Activated CD8-positive, alpha-beta T cell treated with anti-CD3 and anti-CD28 coated beads for 36 hours (primary cell): ENCODE data around the gene RTN4. TPM values are rescaled to one million over a fixed set of nuclear protein-coding genes. Genes with fewer than 3 reads are reported as not detected.

Experiments
- ATAC-seq: fragments of 200-7000 bp; cut with Tn5 transposase; one replicate; pipeline ENCODE4 v1.10.0; 2021; ENCODE audit warnings: mild to moderate bottlenecking, moderate library complexity
- CTCF ChIA-PET: fragments of 350-600 bp; sonication (Branson Sonifier 250); formaldehyde crosslinking; loops from one replicate; lab custom pipeline; 2021; ENCODE audit warnings: antibody characterized with exemption; lab: Charles Lee
- POLR2A ChIA-PET: fragments of 350-600 bp; sonication (Branson Sonifier 250); formaldehyde crosslinking; loops from one replicate; lab custom pipeline; 2021; ENCODE audit warnings: antibody characterized with exemption; lab: Charles Lee
- DNase-seq: peaks from one replicate; pipeline ENCODE4 v3.0.0-alpha.2; 2020
- H3K27ac Mint-ChIP-seq: one replicate; pipeline ENCODE4 v1.8.0; 2021; ENCODE audit warnings: mild to moderate bottlenecking, mixed read lengths
- H3K27me3 Mint-ChIP-seq: one replicate; pipeline ENCODE4 v1.8.0; 2021; ENCODE audit warnings: mixed read lengths
- H3K36me3 Mint-ChIP-seq: one replicate; pipeline ENCODE4 v1.8.0; 2021; ENCODE audit warnings: low read depth, mixed read lengths
- H3K4me1 Mint-ChIP-seq: one replicate; pipeline ENCODE4 v1.8.0; 2021; ENCODE audit warnings: low read depth, mixed read lengths
- H3K4me3 Mint-ChIP-seq: one replicate; pipeline ENCODE4 v1.8.0; 2021; ENCODE audit warnings: mild to moderate bottlenecking, moderate library complexity, mixed read lengths
- H3K9me3 Mint-ChIP-seq: one replicate; pipeline ENCODE4 v1.8.0; 2021; ENCODE audit warnings: mixed read lengths
- intact Hi-C: fragments of 100-400 bp; cut with micrococcal nuclease; formaldehyde crosslinking; loops from one replicate; pipeline ENCODE4 v1.10.0; 2022
- total RNA-seq, 2 experiments: library from RNA; stranded (reverse); gene quantifications; one replicate each; pipeline ENCODE4 v1.2.3, GENCODE V29; 2021
- TF ChIP-seq, protein P1 (sequence below): fragments of 200-600 bp; IDR thresholded peaks from one replicate; pipeline ENCODE4 v1.8.0; 2022; ENCODE audit warnings: antibody characterized with exemption, mild to moderate bottlenecking

The RTN4 gene
- total RNA-seq, 2 experiments from 2014 or later, result 81.5 to 85.0 TPM

DNA sequence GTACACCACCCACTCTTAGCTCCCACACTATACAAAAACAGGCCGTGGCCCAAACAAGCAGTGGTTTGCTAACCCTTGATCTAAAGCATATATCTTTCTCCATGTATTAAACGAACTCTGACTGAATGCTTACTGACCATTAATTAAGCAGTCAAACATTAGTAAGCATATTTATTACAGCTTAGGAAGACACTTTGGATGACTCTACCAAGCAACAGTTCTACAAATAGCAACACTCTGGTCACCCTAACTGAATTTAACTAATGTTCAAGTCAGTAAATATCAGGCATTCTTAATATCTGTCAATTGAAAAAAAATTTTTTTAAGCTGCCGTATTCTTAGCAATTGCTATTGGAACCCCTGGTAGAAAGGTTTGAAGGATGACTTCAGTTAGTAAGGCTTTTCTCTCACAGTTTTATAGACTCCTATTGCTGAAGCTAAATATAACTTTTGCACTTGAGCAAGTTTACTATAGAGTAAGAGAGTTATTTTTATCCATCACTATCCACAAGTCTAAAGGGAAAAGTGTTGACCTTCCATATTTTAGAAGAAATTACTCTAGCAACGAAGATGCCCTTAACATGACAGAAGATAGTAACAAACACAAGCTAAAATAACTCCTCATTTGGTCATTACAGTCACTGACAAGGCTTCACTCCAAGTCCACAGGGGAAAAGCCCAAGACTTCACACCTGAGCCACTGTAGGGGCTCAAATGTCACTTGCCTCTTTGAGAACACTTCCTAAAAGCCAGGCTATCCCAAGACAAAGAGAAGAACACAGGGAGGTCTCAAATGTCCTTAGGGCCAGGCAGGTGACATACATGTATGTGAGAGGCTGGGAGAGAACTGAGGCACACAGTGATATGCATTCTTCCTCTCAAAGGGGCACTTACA is 74.4 kb downstream of the RTN4 start:
- ATAC-seq, result no peak
- POLR2A ChIA-PET, result no interaction called here
- H3K4me3 Mint-ChIP-seq, result no peak overlapping the region
- H3K27me3 Mint-ChIP-seq, result no peaks in the 10 kb centered on the region
- DNase-seq, result no peak
- H3K27ac Mint-ChIP-seq, result no peak overlapping the region
- peaks cover 14% of the 10 kb centered on the region for H3K36me3 Mint-ChIP-seq
- peaks cover 36% of the 10 kb centered on the region for H3K4me1 Mint-ChIP-seq
- H3K9me3 Mint-ChIP-seq, result no peaks in the 10 kb centered on the region
- TF ChIP-seq, protein P1, sequence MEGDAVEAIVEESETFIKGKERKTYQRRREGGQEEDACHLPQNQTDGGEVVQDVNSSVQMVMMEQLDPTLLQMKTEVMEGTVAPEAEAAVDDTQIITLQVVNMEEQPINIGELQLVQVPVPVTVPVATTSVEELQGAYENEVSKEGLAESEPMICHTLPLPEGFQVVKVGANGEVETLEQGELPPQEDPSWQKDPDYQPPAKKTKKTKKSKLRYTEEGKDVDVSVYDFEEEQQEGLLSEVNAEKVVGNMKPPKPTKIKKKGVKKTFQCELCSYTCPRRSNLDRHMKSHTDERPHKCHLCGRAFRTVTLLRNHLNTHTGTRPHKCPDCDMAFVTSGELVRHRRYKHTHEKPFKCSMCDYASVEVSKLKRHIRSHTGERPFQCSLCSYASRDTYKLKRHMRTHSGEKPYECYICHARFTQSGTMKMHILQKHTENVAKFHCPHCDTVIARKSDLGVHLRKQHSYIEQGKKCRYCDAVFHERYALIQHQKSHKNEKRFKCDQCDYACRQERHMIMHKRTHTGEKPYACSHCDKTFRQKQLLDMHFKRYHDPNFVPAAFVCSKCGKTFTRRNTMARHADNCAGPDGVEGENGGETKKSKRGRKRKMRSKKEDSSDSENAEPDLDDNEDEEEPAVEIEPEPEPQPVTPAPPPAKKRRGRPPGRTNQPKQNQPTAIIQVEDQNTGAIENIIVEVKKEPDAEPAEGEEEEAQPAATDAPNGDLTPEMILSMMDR, result no peak
- intact Hi-C loops, result no loop called here
- CTCF ChIA-PET, result no interaction called here

DNA sequence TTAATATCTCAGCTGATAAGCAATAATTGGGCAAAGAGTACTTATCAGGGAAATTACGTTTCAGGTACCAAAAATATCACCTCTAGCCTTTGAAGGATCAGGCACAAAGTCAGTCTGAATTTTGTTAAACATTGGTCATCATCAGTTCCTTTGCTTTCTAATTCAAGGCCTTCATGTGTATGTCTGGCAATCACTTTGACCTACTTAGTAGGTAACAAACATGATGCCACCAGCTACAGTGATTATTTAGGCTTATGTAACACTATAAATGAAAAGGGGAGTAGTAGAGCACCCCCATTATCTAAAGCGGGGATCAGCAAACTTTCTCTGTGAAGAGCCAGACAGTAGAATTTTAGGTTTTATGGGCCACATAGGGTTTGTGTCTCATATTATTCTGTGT is 75.1 kb downstream of the RTN4 start:
- TF ChIP-seq, protein P1, result no peak
- CTCF ChIA-PET, result no interaction called here
- ATAC-seq, result no peak
- H3K36me3 Mint-ChIP-seq, result peaks cover 16% of the 10 kb centered on the region
- H3K27ac Mint-ChIP-seq, result no peak overlapping the region
- H3K4me3 Mint-ChIP-seq, result no peak overlapping the region
- H3K9me3 Mint-ChIP-seq, result no peaks in the 10 kb centered on the region
- POLR2A ChIA-PET, result no interaction called here
- H3K27me3 Mint-ChIP-seq, result no peaks in the 10 kb centered on the region
- peaks cover 34% of the 10 kb centered on the region for H3K4me1 Mint-ChIP-seq
- DNase-seq, result no peak
- intact Hi-C loops, result no loop called here

DNA sequence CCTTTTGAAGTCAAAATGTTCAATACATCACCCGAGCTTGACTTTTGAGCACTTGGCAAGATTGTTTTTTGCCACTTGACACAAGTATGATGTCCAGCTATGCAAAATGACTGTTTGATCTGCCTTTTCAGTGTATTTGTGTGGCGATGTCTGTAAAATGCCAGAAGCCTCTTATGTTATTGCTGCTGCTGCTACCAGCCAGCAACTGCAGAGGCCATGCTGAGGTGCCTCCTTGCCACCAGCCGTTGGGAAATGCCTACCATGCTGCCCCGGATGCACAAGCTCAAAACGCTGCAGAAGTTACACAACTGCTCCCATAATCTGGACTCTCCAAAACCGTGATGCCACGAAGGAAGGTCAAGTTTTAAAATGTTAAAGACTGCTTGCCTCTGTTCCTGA is 80.3 kb downstream of the RTN4 start:
- ChIA-PET POLR2A (no interaction called here), CTCF (interaction anchor here (0.9 to 1.6 kb wide), 3 partner anchors 14 to 205 kb away, joined by 3 read pairs; no protein-coding TSS in a partner anchor)
- no peaks in the 10 kb centered on the region for H3K9me3 Mint-ChIP-seq
- intact Hi-C loops, result no loop called here
- peaks cover 20% of the 10 kb centered on the region for H3K36me3 Mint-ChIP-seq
- no peak for ATAC-seq
- TF ChIP-seq, protein P1, result no peak
- no peak overlapping the region for H3K4me3 Mint-ChIP-seq
- no peak overlapping the region for H3K27ac Mint-ChIP-seq
- no peak for DNase-seq
- H3K27me3 Mint-ChIP-seq, result no peaks in the 10 kb centered on the region
- H3K4me1 Mint-ChIP-seq, result peaks cover 31% of the 10 kb centered on the region

DNA sequence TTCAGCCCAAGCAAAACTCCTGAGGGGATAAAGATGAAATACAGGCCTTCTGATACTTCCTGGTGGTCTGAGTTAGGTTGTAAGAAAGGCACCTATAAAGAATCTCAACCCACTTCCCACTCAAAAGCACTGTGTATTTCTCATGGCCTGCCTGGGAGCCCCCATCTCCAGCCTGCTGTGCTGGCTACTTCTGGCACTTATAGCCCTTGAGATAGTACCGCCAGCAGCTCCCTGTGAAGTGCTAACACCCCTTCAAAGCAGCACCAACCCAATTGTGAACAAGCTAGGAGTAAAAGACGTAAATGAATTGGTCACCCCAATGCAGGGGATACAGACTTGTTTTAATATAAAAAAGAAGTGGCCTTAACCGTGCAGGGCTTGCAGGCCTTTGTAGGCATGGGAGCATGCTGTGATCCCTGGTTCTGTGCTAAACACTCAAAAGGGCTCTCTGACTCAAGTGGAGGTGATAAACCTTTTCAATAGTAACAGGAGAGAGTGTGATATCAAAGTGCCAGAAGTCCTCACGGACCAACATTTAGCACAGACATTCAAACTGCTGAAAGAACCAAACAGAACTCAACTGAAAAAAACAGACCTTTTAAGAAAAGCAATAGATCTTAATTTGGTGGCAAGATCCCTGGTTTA is 80.8 kb downstream of the RTN4 start:
- ATAC-seq (no peak), DNase-seq (no peak)
- Mint-ChIP-seq H3K27me3 (no peaks in the 10 kb centered on the region), H3K4me1 (peaks cover 32% of the 10 kb centered on the region), H3K27ac (no peak overlapping the region), H3K4me3 (no peak overlapping the region), H3K9me3 (no peaks in the 10 kb centered on the region), H3K36me3 (peaks cover 18% of the 10 kb centered on the region)
- ChIA-PET CTCF (interaction anchor here (0.9 to 1.2 kb wide), 2 partner anchors 14 to 206 kb away, joined by 3 read pairs; no protein-coding TSS in a partner anchor), POLR2A (no interaction called here)
- intact Hi-C loops, result no loop called here
- TF ChIP-seq, protein P1, result no peak
